BJ (cell line): ENCODE results near the gene CNIH1. TPM values are rescaled to one million over a fixed set of nuclear protein-coding genes. Genes with fewer than 3 reads are reported as not detected.
A peak's percentile ranks its signal among the peaks of the same experiment; 100 is the strongest.
"Not testable (repeated sequence)": the region's sequence is repeated elsewhere in the genome, so short reads cannot be mapped to it uniquely, and the experiment has no call there.

ENCODE experiments used
- CTCF ChIA-PET: fragments of 350-600 bp; formaldehyde crosslinking; extraction: SDS; loops from one replicate; lab custom pipeline; 2021; ENCODE audit warnings: antibody characterized with exemption, inconsistent platforms; lab: Yijun Ruan, JAX
- POLR2A ChIA-PET: fragments of 300-600 bp; sonication (Branson Sonifier 250); formaldehyde crosslinking; extraction: SDS; loops from one replicate; lab custom pipeline; 2021; ENCODE audit warnings: antibody characterized with exemption; lab: Charles Lee
- DNase-seq: peaks from one replicate; pipeline ENCODE4 v3.0.0-alpha.2; 2011; ENCODE audit warnings: low read depth
- H3K27me3 ChIP-seq: 2 replicates; pipeline ENCODE4 v1.6.0; 2011; ENCODE audit warnings: low read length; ENCODE audit not compliant: control insufficient read depth, insufficient read depth
- H3K36me3 ChIP-seq: 2 replicates; pipeline ENCODE4 v1.5.1; 2011; ENCODE audit warnings: low read length; ENCODE audit not compliant: control insufficient read depth, insufficient read depth
- H3K4me3 ChIP-seq: 2 replicates; pipeline ENCODE4 v1.5.1; 2011; ENCODE audit warnings: low read depth, mild to moderate bottlenecking, control low read depth, low read length
- CTCF ChIP-seq: IDR thresholded peaks from 2 replicates; pipeline ENCODE4 v1.5.1; 2011; ENCODE audit warnings: low read depth, mild to moderate bottlenecking, control low read depth, inconsistent platforms, low read length, moderate library complexity; ENCODE audit not compliant: insufficient read depth
- polyA plus RNA-seq: library from polyadenylated mRNA; depleted of rRNA; stranded (reverse); fragments of >200 nt; gene quantifications from 2 replicates; pipeline ENCODE4 v1.2.3, GENCODE V29; 2011

Gene CNIH1
- polyA plus RNA-seq, 1 experiment: 313 TPM

GRCh38 chr14:54443981-54444380, 2.8 kb upstream of the CNIH1 start:
- H3K4me3 ChIP-seq: no peak overlapping the region
- ChIA-PET CTCF (interaction anchor here (0.7 to 1.5 kb wide), 3 partner anchors 18 to 375 kb away, joined by 3 to 4 read pairs (median 3); no protein-coding TSS in a partner anchor), POLR2A (no interaction called here)
- peak; percentile 46 for DNase-seq
- TF ChIP-seq CTCF: no peak
- no peaks in the 10 kb centered on the region for H3K27me3 ChIP-seq
- H3K36me3 ChIP-seq: no peaks in the 10 kb centered on the region

- CTCF ChIA-PET, POLR2A ChIA-PET, H3K36me3 ChIP-seq, H3K27me3 ChIP-seq, DNase-seq, H3K4me3 ChIP-seq: not testable (repeated sequence)
Observed at GRCh38 chr14:54442961-54443360, 1.8 kb upstream of the CNIH1 start.

- POLR2A ChIA-PET: no interaction called here
- H3K27me3 ChIP-seq: no peaks in the 10 kb centered on the region
- no peaks in the 10 kb centered on the region for H3K36me3 ChIP-seq
- DNase-seq: no peak
- CTCF ChIA-PET: interaction anchor here (1.2 to 1.4 kb wide), 3 partner anchors 9 to 92 kb away, joined by 4 to 6 read pairs (median 5); no protein-coding TSS in a partner anchor
- no peak for TF ChIP-seq CTCF
- peak overlapping the region; percentile 71 for H3K4me3 ChIP-seq
Observed at GRCh38 chr14:54440476-54440872, 700 bp downstream of the CNIH1 start.

GRCh38 chr14:54440037-54440436, 1.1 kb downstream of the CNIH1 start:
- no peak for TF ChIP-seq CTCF
- ChIA-PET POLR2A (no interaction called here), CTCF (interaction anchor here (1.2 to 1.4 kb wide), 3 partner anchors 9 to 92 kb away, joined by 4 to 6 read pairs (median 5); no protein-coding TSS in a partner anchor)
- H3K36me3 ChIP-seq: no peaks in the 10 kb centered on the region
- H3K4me3 ChIP-seq: peak overlapping the region; percentile 71
- DNase-seq: no peak
- H3K27me3 ChIP-seq: no peaks in the 10 kb centered on the region

GRCh38 chr14:54438703-54439102, 2.5 kb downstream of the CNIH1 start:
- H3K27me3 ChIP-seq: no peaks in the 10 kb centered on the region
- H3K4me3 ChIP-seq: no peak overlapping the region
- DNase-seq: no peak
- ChIA-PET CTCF (interaction anchor here (0.8 kb wide), 1 partner anchor 22 kb away, joined by 3 read pairs; no protein-coding TSS in a partner anchor), POLR2A (no interaction called here)
- TF ChIP-seq CTCF: no peak
- H3K36me3 ChIP-seq: no peaks in the 10 kb centered on the region

- DNase-seq, H3K36me3 ChIP-seq, H3K27me3 ChIP-seq, POLR2A ChIA-PET, H3K4me3 ChIP-seq: not testable (repeated sequence)
- CTCF ChIA-PET: interaction anchor here (0.8 kb wide), 1 partner anchor 23 kb away, joined by 3 read pairs; no protein-coding TSS in a partner anchor
Observed at GRCh38 chr14:54437954-54438353, 3.2 kb downstream of the CNIH1 start.
